ENCODE measurements around the gene DMBT1.

- TF ChIP-seq CTCF (IDR thresholded peaks at IDR 0.05; ENCODE audit: low read depth, low read length) = no peak
- no peak for TF ChIP-seq EZH2phosphoT487 (IDR thresholded peaks at IDR 0.05; ENCODE audit: low read depth)
These were observed 7.2 kb upstream of the DMBT1 start for GRCh38 chr10:122553341-122553740.

Data from OCI-LY3 (cell line).